ENCODE measurements around the gene AKR1E2.

AKR1E2 gene

DNA sequence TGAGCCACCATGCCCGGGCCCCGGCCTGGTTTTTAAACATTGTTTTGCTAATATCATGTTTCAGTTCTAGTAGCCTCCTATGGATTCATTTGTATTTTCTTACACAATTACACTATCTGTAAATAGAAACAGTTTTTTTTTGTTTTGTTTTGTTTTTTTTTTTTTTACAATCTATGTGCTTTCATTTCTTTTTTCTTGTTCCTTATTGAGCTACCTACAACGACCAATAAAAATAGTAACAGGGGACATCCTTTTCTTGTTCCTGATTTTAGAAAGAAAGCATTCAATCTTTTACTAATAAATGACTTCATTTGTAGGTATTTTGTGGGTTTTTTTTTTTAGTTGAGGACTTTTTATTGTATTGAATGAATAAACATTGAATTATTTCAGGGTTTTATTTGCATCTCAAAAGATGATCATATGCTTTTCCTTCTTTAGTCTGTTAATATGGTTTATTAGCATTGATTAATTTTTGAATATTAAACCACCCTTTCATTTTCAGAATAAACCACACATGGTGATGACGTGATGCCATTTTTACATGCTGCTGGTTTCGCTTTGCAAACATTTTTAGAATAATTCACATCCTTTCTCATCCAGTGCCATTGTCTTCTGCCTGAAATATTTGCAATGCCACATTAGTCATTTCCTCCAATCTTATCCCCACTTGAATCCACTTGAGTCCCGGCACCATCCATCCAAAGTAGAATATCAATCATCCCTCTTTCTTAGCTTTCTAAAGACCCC, 18.1 kb upstream of the AKR1E2 start:
- no peak overlapping the region for H3K4ac ChIP-seq (ENCODE audit: low read depth, low read length)
- H3K4me3 ChIP-seq (ENCODE audit: low read depth, low read length) = no peak overlapping the region
- H2BK120ac ChIP-seq (ENCODE audit: insufficient read depth, low read length, poor library complexity) = no peak overlapping the region
- no peaks in the 10 kb centered on the region for H3K4me1 ChIP-seq (ENCODE audit: control insufficient read depth in 1 of 2, insufficient read depth in 2 of 2, low read length in 2 of 2)
- no peak overlapping the region for H3K14ac ChIP-seq (ENCODE audit: low read length)
- no peak overlapping the region for H2BK5ac ChIP-seq (ENCODE audit: low read depth, low read length, poor library complexity)
- H4K12ac ChIP-seq (ENCODE audit: low read depth, low read length) = no peak overlapping the region
- H3K18ac ChIP-seq (ENCODE audit: low read length) = no peak overlapping the region
- H3K9me3 ChIP-seq (ENCODE audit: insufficient read depth, low read depth, low read length) = no peaks in the 10 kb centered on the region
- no peak overlapping the region for H2AFZ ChIP-seq (ENCODE audit: insufficient read depth, low read length, poor library complexity)
- H3K79me2 ChIP-seq (ENCODE audit: control insufficient read depth, insufficient read depth, low read length, poor library complexity) = no peaks in the 10 kb centered on the region
- no peaks in the 10 kb centered on the region for H3K27me3 ChIP-seq (ENCODE audit: insufficient read depth, low read length)
- H3K79me1 ChIP-seq (ENCODE audit: low read length) = no peaks in the 10 kb centered on the region
- no peak overlapping the region for H4K91ac ChIP-seq (ENCODE audit: low read depth, low read length)
- no peaks in the 10 kb centered on the region for H3K36me3 ChIP-seq (ENCODE audit: control insufficient read depth in 1 of 2, insufficient read depth in 2 of 2, low read length in 2 of 2)
- no peak overlapping the region for H4K8ac ChIP-seq (ENCODE audit: low read depth, low read length)
- H3K23ac ChIP-seq (ENCODE audit: low read length) = no peak overlapping the region
- peak in 1 of 2 donors; percentile 48 for DNase-seq
- H3K4me2 ChIP-seq (ENCODE audit: low read length) = no peak overlapping the region
- no peak overlapping the region for H3K9ac ChIP-seq (ENCODE audit: low read length)
- no CpG with 5 or more reads among the region's 6 CpGs for WGBS (ENCODE audit: extremely low coverage, insufficient coverage, insufficient read length)
- H2AK5ac ChIP-seq (ENCODE audit: low read length) = no peak overlapping the region
- H3K27ac ChIP-seq (ENCODE audit: low read depth, low read length) = no peak overlapping the region
- H2BK12ac ChIP-seq (ENCODE audit: low read length) = no peak overlapping the region

GRCh38 chr10:4809156-4809555, 16.9 kb upstream of the AKR1E2 start:
- Histone ChIP-seq H4K91ac (ENCODE audit: low read depth, low read length) (no peak overlapping the region), H3K79me2 (ENCODE audit: control insufficient read depth, insufficient read depth, low read length, poor library complexity) (no peaks in the 10 kb centered on the region), H3K4ac (ENCODE audit: low read depth, low read length) (no peak overlapping the region), H3K36me3 (ENCODE audit: control insufficient read depth in 1 of 2, insufficient read depth in 2 of 2, low read length in 2 of 2) (no peaks in the 10 kb centered on the region), H3K27ac (ENCODE audit: low read depth, low read length) (no peak overlapping the region), H3K14ac (ENCODE audit: low read length) (no peak overlapping the region), H3K4me1 (ENCODE audit: control insufficient read depth in 1 of 2, insufficient read depth in 2 of 2, low read length in 2 of 2) (no peaks in the 10 kb centered on the region), H2AFZ (ENCODE audit: insufficient read depth, low read length, poor library complexity) (no peak overlapping the region), H2BK5ac (ENCODE audit: low read depth, low read length, poor library complexity) (no peak overlapping the region), H3K27me3 (ENCODE audit: insufficient read depth, low read length) (no peaks in the 10 kb centered on the region), H2BK120ac (ENCODE audit: insufficient read depth, low read length, poor library complexity) (no peak overlapping the region), H3K9me3 (ENCODE audit: insufficient read depth, low read depth, low read length) (no peaks in the 10 kb centered on the region), H3K18ac (ENCODE audit: low read length) (no peak overlapping the region), H4K12ac (ENCODE audit: low read depth, low read length) (no peak overlapping the region), H3K4me2 (ENCODE audit: low read length) (no peak overlapping the region), H3K23ac (ENCODE audit: low read length) (no peak overlapping the region), H2AK5ac (ENCODE audit: low read length) (no peak overlapping the region), H3K9ac (ENCODE audit: low read length) (no peak overlapping the region), H3K79me1 (ENCODE audit: low read length) (no peaks in the 10 kb centered on the region), H3K4me3 (ENCODE audit: low read depth, low read length) (no peak overlapping the region), H4K8ac (ENCODE audit: low read depth, low read length) (no peak overlapping the region), H2BK12ac (ENCODE audit: low read length) (no peak overlapping the region)
- no peak for DNase-seq
- no CpG with 5 or more reads among the region's 4 CpGs for WGBS (ENCODE audit: extremely low coverage, insufficient coverage, insufficient read length)

GRCh38 chr10:4810092-4810491, 15.9 kb upstream of the AKR1E2 start:
- no peak overlapping the region for H3K27ac ChIP-seq (ENCODE audit: low read depth, low read length)
- H4K91ac ChIP-seq (ENCODE audit: low read depth, low read length) = no peak overlapping the region
- no peak overlapping the region for H2AFZ ChIP-seq (ENCODE audit: insufficient read depth, low read length, poor library complexity)
- no peak overlapping the region for H3K23ac ChIP-seq (ENCODE audit: low read length)
- no peaks in the 10 kb centered on the region for H3K4me1 ChIP-seq (ENCODE audit: control insufficient read depth in 1 of 2, insufficient read depth in 2 of 2, low read length in 2 of 2)
- no peak overlapping the region for H3K9ac ChIP-seq (ENCODE audit: low read length)
- no peaks in the 10 kb centered on the region for H3K79me1 ChIP-seq (ENCODE audit: low read length)
- H3K4me2 ChIP-seq (ENCODE audit: low read length) = no peak overlapping the region
- H3K4ac ChIP-seq (ENCODE audit: low read depth, low read length) = no peak overlapping the region
- no peaks in the 10 kb centered on the region for H3K36me3 ChIP-seq (ENCODE audit: control insufficient read depth in 1 of 2, insufficient read depth in 2 of 2, low read length in 2 of 2)
- H3K18ac ChIP-seq (ENCODE audit: low read length) = no peak overlapping the region
- H4K12ac ChIP-seq (ENCODE audit: low read depth, low read length) = no peak overlapping the region
- no peak overlapping the region for H4K8ac ChIP-seq (ENCODE audit: low read depth, low read length)
- no peak overlapping the region for H3K4me3 ChIP-seq (ENCODE audit: low read depth, low read length)
- no peak overlapping the region for H2BK5ac ChIP-seq (ENCODE audit: low read depth, low read length, poor library complexity)
- WGBS (ENCODE audit: extremely low coverage, insufficient coverage, insufficient read length) = no CpG with 5 or more reads among the region's 9 CpGs
- H3K79me2 ChIP-seq (ENCODE audit: control insufficient read depth, insufficient read depth, low read length, poor library complexity) = no peaks in the 10 kb centered on the region
- H3K9me3 ChIP-seq (ENCODE audit: insufficient read depth, low read depth, low read length) = no peaks in the 10 kb centered on the region
- no peak for DNase-seq
- H2BK120ac ChIP-seq (ENCODE audit: insufficient read depth, low read length, poor library complexity) = no peak overlapping the region
- H2AK5ac ChIP-seq (ENCODE audit: low read length) = no peak overlapping the region
- no peak overlapping the region for H3K14ac ChIP-seq (ENCODE audit: low read length)
- H3K27me3 ChIP-seq (ENCODE audit: insufficient read depth, low read length) = no peaks in the 10 kb centered on the region
- H2BK12ac ChIP-seq (ENCODE audit: low read length) = no peak overlapping the region

DNA sequence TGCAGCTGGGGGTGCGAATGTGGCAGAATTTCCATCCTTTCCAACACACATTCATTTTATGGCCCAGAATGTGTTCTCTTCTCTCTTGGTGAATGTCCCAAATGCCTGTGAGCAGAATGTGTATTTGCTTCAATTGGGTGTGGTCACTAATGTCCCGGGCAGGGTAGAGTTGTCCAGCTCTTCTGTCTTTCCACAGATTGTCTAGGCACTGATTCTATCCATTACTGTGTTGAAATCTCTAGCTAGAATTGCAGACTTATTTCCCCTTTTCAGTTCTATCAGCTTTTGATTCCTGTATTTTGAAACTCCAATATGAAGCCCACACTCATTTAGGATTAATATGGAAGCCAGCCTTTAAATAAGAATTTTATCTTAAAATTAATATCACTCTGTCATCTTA, 14.0 kb upstream of the AKR1E2 start:
- no peaks in the 10 kb centered on the region for H3K36me3 ChIP-seq (ENCODE audit: control insufficient read depth in 1 of 2, insufficient read depth in 2 of 2, low read length in 2 of 2)
- no peak overlapping the region for H2BK120ac ChIP-seq (ENCODE audit: insufficient read depth, low read length, poor library complexity)
- H4K8ac ChIP-seq (ENCODE audit: low read depth, low read length) = no peak overlapping the region
- no peak overlapping the region for H2AFZ ChIP-seq (ENCODE audit: insufficient read depth, low read length, poor library complexity)
- no peak overlapping the region for H4K12ac ChIP-seq (ENCODE audit: low read depth, low read length)
- no peak overlapping the region for H3K14ac ChIP-seq (ENCODE audit: low read length)
- no peak for DNase-seq
- H3K79me2 ChIP-seq (ENCODE audit: control insufficient read depth, insufficient read depth, low read length, poor library complexity) = no peaks in the 10 kb centered on the region
- H3K27me3 ChIP-seq (ENCODE audit: insufficient read depth, low read length) = no peaks in the 10 kb centered on the region
- no peaks in the 10 kb centered on the region for H3K79me1 ChIP-seq (ENCODE audit: low read length)
- H4K91ac ChIP-seq (ENCODE audit: low read depth, low read length) = no peak overlapping the region
- no peak overlapping the region for H3K23ac ChIP-seq (ENCODE audit: low read length)
- no CpG with 5 or more reads among the region's 2 CpGs for WGBS (ENCODE audit: extremely low coverage, insufficient coverage, insufficient read length)
- no peak overlapping the region for H3K27ac ChIP-seq (ENCODE audit: low read depth, low read length)
- no peak overlapping the region for H3K4me3 ChIP-seq (ENCODE audit: low read depth, low read length)
- no peaks in the 10 kb centered on the region for H3K4me1 ChIP-seq (ENCODE audit: control insufficient read depth in 1 of 2, insufficient read depth in 2 of 2, low read length in 2 of 2)
- H3K4me2 ChIP-seq (ENCODE audit: low read length) = no peak overlapping the region
- H2BK5ac ChIP-seq (ENCODE audit: low read depth, low read length, poor library complexity) = no peak overlapping the region
- H3K9ac ChIP-seq (ENCODE audit: low read length) = no peak overlapping the region
- no peak overlapping the region for H3K18ac ChIP-seq (ENCODE audit: low read length)
- H2BK12ac ChIP-seq (ENCODE audit: low read length) = no peak overlapping the region
- no peaks in the 10 kb centered on the region for H3K9me3 ChIP-seq (ENCODE audit: insufficient read depth, low read depth, low read length)
- H3K4ac ChIP-seq (ENCODE audit: low read depth, low read length) = no peak overlapping the region
- H2AK5ac ChIP-seq (ENCODE audit: low read length) = no peak overlapping the region

All from trophoblast cell (in vitro differentiated cells and primary cell).